Muscle of arm (tissue), 12 donors: ENCODE measurements around the gene BLOC1S3. TPM values are rescaled to one million over a fixed set of nuclear protein-coding genes. Genes with fewer than 3 reads are reported as not detected.
A peak's percentile ranks its signal among the peaks of the same experiment; 100 is the strongest.

ENCODE experiments used
- DNase-seq: peaks from one replicate; pipeline ENCODE4 v3.0.0-alpha.2; 2013
- polyA plus RNA-seq, 12 donors: library from polyadenylated mRNA; unstranded; fragments of 120-200 nt; gene quantifications; one replicate each; pipeline ENCODE4 v1.2.1, GENCODE V29; 2013; ENCODE audit not compliant: insufficient read length in 12 of 12

BLOC1S3 gene
- polyA plus RNA-seq, 12 donors = 5.2 to 9.1 (median 6.8) TPM; not detected in 1

GRCh38 chr19:45179072-45179891, 698 bp downstream of the BLOC1S3 start:
- DNase-seq = no peak

GRCh38 chr19:45179892-45180370, 1.3 kb downstream of the BLOC1S3 start:
- DNase-seq = no peak

GRCh38 chr19:45180936-45181335, 2.4 kb downstream of the BLOC1S3 start:
- no peak for DNase-seq

- DNase-seq = no peak
Observed at GRCh38 chr19:45182758-45183157, 4.2 kb downstream of the BLOC1S3 start.

- no peak for DNase-seq
Observed at GRCh38 chr19:45184115-45184514, 5.5 kb downstream of the BLOC1S3 start.

- DNase-seq = no peak
Observed at GRCh38 chr19:45186509-45187334, 8.1 kb downstream of the BLOC1S3 start.

GRCh38 chr19:45187421-45188100, 9.0 kb downstream of the BLOC1S3 start:
- DNase-seq = no peak

- no peak for DNase-seq
Observed at GRCh38 chr19:45189971-45190370, 11.4 kb downstream of the BLOC1S3 start.

- DNase-seq = no peak
Observed at GRCh38 chr19:45191375-45191774, 12.8 kb downstream of the BLOC1S3 start.

- DNase-seq = no peak
Observed at GRCh38 chr19:45195764-45196163, 17.2 kb downstream of the BLOC1S3 start.

GRCh38 chr19:45200568-45200967, 22.0 kb downstream of the BLOC1S3 start:
- DNase-seq = peak; percentile 38

GRCh38 chr19:45202637-45203036, 24.1 kb downstream of the BLOC1S3 start:
- DNase-seq = no peak

- DNase-seq = no peak
Observed at GRCh38 chr19:45205810-45206209, 27.2 kb downstream of the BLOC1S3 start.

- DNase-seq = no peak
Observed at GRCh38 chr19:45206328-45206727, 27.7 kb downstream of the BLOC1S3 start.

- no peak for DNase-seq
Observed at GRCh38 chr19:45211751-45212381, 33.3 kb downstream of the BLOC1S3 start.

- DNase-seq = no peak
Observed at GRCh38 chr19:45213031-45213430, 34.4 kb downstream of the BLOC1S3 start.

GRCh38 chr19:45215391-45216191, 37.0 kb downstream of the BLOC1S3 start:
- DNase-seq = no peak

GRCh38 chr19:45216667-45217066, 38.1 kb downstream of the BLOC1S3 start:
- DNase-seq = no peak

GRCh38 chr19:45217193-45217956, 38.8 kb downstream of the BLOC1S3 start:
- DNase-seq = no peak

- no peak for DNase-seq
Observed at GRCh38 chr19:45217957-45218334, 39.4 kb downstream of the BLOC1S3 start.
